Measurements from ENCODE around the gene SP100.

SP100 gene

DNA sequence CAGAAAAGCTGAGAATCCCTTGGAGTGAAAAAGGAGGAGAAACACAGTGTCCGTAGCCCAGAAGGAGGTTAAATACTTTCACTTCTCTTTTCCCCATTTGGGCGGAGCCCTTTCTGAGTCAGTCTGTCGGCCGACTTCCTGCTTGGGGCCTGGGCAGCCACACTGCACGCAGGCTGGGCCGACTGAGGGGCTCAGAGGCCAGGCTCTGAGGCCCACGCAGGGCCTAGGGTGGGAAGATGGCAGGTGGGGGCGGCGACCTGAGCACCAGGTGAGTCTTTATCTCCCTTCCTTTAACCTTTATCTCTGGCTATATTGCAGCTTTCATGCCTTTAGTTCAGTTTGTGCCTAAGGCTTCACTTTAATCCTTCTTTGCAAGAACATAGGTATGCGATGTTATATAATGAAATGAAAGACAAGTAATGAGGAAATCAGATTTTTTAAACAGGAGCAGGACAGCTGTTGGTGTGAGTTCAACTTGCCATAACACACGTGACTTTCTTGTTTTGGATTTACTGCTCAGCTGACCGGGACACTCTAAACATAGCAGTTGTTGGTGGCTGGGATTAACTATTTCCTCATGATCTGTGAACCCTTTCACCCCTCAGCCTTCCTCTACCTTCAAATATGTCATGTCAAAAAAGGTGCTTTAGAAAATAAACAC is at the start of gene SP100:
TSS of gene SP100 (plus strand) at position 141 of the 661 bp plus-strand sequence. CDS start at position 237, 96 bp downstream.
- peak within 1 kb of the TSS; percentile 45 for H3K4me3 ChIP-seq (ENCODE audit: low read depth, low read length)
- H3K36me3 ChIP-seq (ENCODE audit: control insufficient read depth in 2 of 2, insufficient read depth in 1 of 2, low read length in 2 of 2): no peaks in the 10 kb centered on the region
- no peaks in the 10 kb centered on the region for H3K9me3 ChIP-seq (ENCODE audit: control insufficient read depth, insufficient read depth, low read depth, low read length)
- H3K4me1 ChIP-seq (ENCODE audit: control insufficient read depth, insufficient read depth, low read length): no peaks in the 10 kb centered on the region; the same call in 1 of the 2 replicates
- POLR2A ChIA-PET: no interaction called here
- TF ChIP-seq HOXC10 (CRISPR knock-in tag; IDR thresholded peaks at IDR 0.05) (no peak), ZBTB20 (tag by site-specific recombination; IDR thresholded peaks at IDR 0.05) (no peak), TRIM28 (IDR thresholded peaks at IDR 0.05; ENCODE audit: borderline replicate concordance, low read length) (no peak), ZNF596 (tag by site-specific recombination; IDR thresholded peaks at IDR 0.05) (no peak), GLI4 (tag by site-specific recombination; IDR thresholded peaks at IDR 0.05) (no peak), ZFP41 (tag by site-specific recombination; IDR thresholded peaks at IDR 0.05; ENCODE audit: borderline replicate concordance) (no peak), GLIS1 (tag by site-specific recombination; IDR thresholded peaks at IDR 0.05) (no peak)
- TF ChIP-seq, protein P1, sequence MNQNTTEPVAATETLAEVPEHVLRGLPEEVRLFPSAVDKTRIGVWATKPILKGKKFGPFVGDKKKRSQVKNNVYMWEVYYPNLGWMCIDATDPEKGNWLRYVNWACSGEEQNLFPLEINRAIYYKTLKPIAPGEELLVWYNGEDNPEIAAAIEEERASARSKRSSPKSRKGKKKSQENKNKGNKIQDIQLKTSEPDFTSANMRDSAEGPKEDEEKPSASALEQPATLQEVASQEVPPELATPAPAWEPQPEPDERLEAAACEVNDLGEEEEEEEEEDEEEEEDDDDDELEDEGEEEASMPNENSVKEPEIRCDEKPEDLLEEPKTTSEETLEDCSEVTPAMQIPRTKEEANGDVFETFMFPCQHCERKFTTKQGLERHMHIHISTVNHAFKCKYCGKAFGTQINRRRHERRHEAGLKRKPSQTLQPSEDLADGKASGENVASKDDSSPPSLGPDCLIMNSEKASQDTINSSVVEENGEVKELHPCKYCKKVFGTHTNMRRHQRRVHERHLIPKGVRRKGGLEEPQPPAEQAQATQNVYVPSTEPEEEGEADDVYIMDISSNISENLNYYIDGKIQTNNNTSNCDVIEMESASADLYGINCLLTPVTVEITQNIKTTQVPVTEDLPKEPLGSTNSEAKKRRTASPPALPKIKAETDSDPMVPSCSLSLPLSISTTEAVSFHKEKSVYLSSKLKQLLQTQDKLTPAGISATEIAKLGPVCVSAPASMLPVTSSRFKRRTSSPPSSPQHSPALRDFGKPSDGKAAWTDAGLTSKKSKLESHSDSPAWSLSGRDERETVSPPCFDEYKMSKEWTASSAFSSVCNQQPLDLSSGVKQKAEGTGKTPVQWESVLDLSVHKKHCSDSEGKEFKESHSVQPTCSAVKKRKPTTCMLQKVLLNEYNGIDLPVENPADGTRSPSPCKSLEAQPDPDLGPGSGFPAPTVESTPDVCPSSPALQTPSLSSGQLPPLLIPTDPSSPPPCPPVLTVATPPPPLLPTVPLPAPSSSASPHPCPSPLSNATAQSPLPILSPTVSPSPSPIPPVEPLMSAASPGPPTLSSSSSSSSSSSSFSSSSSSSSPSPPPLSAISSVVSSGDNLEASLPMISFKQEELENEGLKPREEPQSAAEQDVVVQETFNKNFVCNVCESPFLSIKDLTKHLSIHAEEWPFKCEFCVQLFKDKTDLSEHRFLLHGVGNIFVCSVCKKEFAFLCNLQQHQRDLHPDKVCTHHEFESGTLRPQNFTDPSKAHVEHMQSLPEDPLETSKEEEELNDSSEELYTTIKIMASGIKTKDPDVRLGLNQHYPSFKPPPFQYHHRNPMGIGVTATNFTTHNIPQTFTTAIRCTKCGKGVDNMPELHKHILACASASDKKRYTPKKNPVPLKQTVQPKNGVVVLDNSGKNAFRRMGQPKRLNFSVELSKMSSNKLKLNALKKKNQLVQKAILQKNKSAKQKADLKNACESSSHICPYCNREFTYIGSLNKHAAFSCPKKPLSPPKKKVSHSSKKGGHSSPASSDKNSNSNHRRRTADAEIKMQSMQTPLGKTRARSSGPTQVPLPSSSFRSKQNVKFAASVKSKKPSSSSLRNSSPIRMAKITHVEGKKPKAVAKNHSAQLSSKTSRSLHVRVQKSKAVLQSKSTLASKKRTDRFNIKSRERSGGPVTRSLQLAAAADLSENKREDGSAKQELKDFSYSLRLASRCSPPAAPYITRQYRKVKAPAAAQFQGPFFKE (tag by site-specific recombination; IDR thresholded peaks at IDR 0.05; ENCODE audit: borderline replicate concordance): no peak
- CTCF ChIA-PET: interaction anchor here (0.5 kb wide), 1 partner anchor 256 kb away, joined by 5 read pairs; no protein-coding TSS in a partner anchor
- H3K27ac ChIP-seq (ENCODE audit: extremely low read depth, low read depth, low read length): no peak within 1 kb of the TSS

DNA sequence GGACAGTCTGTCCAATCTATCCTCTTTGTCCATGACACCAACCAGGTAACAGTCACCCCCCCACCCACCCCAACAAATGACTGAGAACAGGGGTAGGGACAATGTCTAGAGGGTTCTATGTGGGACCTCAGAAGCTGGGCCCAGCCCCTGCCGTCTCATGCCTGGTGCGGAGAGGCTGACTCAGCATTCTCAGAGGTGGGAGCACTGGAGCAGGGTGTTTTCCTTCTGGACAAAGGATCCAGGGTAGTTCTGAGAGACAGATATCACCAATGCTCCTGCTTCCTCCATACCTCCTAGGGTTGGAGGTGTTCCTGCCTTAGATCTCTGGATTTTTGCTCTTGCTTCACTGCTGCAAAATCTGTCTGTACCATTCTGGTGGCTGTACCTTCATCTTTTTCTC is 33.9 kb upstream of the SP100 start:
- Histone ChIP-seq H3K9me3 (ENCODE audit: control insufficient read depth, insufficient read depth, low read depth, low read length) (no peaks in the 10 kb centered on the region), H3K36me3 (ENCODE audit: control insufficient read depth in 2 of 2, insufficient read depth in 1 of 2, low read length in 2 of 2) (peaks cover 0 to 14% of the 10 kb centered on the region in 2 experiments; a peak in 1 of 3 replicates), H3K4me3 (ENCODE audit: low read depth, low read length) (no peak overlapping the region), H3K27ac (ENCODE audit: extremely low read depth, low read depth, low read length) (no peak overlapping the region), H3K4me1 (ENCODE audit: control insufficient read depth, insufficient read depth, low read length) (no peaks in the 10 kb centered on the region)
- ChIA-PET POLR2A (no interaction called here), CTCF (no interaction called here)
- TF ChIP-seq OVOL3 (tag by site-specific recombination; IDR thresholded peaks at IDR 0.05) (no peak), BCL11A (tag by site-specific recombination; IDR thresholded peaks at IDR 0.05; ENCODE audit: low read depth) (no peak), ZFP3 (tag by site-specific recombination; IDR thresholded peaks at IDR 0.05; ENCODE audit: low read depth) (no peak), ZNF221 (tag by site-specific recombination; IDR thresholded peaks at IDR 0.05; ENCODE audit: borderline replicate concordance) (no peak), MZF1 (tag by site-specific recombination; IDR thresholded peaks at IDR 0.05; ENCODE audit: borderline replicate concordance) (no peak)
- TF ChIP-seq, protein P2, sequence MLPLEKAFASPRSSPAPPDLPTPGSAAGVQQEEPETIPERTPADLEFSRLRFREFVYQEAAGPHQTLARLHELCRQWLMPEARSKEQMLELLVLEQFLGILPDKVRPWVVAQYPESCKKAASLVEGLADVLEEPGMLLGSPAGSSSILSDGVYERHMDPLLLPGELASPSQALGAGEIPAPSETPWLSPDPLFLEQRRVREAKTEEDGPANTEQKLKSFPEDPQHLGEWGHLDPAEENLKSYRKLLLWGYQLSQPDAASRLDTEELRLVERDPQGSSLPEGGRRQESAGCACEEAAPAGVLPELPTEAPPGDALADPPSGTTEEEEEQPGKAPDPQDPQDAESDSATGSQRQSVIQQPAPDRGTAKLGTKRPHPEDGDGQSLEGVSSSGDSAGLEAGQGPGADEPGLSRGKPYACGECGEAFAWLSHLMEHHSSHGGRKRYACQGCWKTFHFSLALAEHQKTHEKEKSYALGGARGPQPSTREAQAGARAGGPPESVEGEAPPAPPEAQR (tag by site-specific recombination; IDR thresholded peaks at IDR 0.05): no peak
- TF ChIP-seq, protein P3, sequence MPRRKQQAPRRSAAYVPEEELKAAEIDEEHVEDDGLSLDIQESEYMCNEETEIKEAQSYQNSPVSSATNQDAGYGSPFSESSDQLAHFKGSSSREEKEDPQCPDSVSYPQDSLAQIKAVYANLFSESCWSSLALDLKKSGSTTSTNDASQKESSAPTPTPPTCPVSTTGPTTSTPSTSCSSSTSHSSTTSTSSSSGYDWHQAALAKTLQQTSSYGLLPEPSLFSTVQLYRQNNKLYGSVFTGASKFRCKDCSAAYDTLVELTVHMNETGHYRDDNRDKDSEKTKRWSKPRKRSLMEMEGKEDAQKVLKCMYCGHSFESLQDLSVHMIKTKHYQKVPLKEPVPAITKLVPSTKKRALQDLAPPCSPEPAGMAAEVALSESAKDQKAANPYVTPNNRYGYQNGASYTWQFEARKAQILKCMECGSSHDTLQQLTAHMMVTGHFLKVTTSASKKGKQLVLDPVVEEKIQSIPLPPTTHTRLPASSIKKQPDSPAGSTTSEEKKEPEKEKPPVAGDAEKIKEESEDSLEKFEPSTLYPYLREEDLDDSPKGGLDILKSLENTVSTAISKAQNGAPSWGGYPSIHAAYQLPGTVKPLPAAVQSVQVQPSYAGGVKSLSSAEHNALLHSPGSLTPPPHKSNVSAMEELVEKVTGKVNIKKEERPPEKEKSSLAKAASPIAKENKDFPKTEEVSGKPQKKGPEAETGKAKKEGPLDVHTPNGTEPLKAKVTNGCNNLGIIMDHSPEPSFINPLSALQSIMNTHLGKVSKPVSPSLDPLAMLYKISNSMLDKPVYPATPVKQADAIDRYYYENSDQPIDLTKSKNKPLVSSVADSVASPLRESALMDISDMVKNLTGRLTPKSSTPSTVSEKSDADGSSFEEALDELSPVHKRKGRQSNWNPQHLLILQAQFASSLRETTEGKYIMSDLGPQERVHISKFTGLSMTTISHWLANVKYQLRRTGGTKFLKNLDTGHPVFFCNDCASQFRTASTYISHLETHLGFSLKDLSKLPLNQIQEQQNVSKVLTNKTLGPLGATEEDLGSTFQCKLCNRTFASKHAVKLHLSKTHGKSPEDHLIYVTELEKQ (tag by site-specific recombination; IDR thresholded peaks at IDR 0.05; ENCODE audit: borderline replicate concordance): no peak
- TF ChIP-seq, protein P4, sequence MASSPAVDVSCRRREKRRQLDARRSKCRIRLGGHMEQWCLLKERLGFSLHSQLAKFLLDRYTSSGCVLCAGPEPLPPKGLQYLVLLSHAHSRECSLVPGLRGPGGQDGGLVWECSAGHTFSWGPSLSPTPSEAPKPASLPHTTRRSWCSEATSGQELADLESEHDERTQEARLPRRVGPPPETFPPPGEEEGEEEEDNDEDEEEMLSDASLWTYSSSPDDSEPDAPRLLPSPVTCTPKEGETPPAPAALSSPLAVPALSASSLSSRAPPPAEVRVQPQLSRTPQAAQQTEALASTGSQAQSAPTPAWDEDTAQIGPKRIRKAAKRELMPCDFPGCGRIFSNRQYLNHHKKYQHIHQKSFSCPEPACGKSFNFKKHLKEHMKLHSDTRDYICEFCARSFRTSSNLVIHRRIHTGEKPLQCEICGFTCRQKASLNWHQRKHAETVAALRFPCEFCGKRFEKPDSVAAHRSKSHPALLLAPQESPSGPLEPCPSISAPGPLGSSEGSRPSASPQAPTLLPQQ (tag by site-specific recombination; IDR thresholded peaks at IDR 0.05): no peak
- TF ChIP-seq, protein P5, sequence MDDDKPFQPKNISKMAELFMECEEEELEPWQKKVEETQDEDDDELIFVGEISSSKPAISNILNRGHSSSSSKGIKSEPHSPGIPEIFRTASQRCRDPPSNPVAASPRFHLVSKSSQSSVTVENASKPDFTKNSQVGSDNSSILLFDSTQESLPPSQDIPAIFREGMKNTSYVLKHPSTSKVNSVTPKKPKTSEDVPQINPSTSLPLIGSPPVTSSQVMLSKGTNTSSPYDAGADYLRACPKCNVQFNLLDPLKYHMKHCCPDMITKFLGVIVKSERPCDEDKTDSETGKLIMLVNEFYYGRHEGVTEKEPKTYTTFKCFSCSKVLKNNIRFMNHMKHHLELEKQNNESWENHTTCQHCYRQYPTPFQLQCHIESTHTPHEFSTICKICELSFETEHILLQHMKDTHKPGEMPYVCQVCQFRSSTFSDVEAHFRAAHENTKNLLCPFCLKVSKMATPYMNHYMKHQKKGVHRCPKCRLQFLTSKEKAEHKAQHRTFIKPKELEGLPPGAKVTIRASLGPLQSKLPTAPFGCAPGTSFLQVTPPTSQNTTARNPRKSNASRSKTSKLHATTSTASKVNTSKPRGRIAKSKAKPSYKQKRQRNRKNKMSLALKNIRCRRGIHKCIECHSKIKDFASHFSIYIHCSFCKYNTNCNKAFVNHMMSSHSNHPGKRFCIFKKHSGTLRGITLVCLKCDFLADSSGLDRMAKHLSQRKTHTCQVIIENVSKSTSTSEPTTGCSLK (tag by site-specific recombination; IDR thresholded peaks at IDR 0.05): no peak
- TF ChIP-seq, protein P6, sequence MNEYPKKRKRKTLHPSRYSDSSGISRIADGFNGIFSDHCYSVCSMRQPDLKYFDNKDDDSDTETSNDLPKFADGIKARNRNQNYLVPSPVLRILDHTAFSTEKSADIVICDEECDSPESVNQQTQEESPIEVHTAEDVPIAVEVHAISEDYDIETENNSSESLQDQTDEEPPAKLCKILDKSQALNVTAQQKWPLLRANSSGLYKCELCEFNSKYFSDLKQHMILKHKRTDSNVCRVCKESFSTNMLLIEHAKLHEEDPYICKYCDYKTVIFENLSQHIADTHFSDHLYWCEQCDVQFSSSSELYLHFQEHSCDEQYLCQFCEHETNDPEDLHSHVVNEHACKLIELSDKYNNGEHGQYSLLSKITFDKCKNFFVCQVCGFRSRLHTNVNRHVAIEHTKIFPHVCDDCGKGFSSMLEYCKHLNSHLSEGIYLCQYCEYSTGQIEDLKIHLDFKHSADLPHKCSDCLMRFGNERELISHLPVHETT (tag by site-specific recombination; IDR thresholded peaks at IDR 0.05): no peak

Data from HEK293 (cell line).